ENCODE results near the gene KRI1.

GRCh38 chr19:10560154-10560553 lies 5.7 kb downstream of the KRI1 start:
- TF ChIP-seq CTCF (IDR thresholded peaks at IDR 0.05 in 8 of 11, conservative IDR thresholded peaks at IDR 0.05 in 3 of 11) (no peak), POLR2A (IDR thresholded peaks at IDR 0.05) (no peak), POLR2AphosphoS5 (IDR thresholded peaks at IDR 0.05) (no peak)
